GM12864 (cell line): Measurements from ENCODE around the gene ZNF354C.

Experiments
- DNase-seq: peaks from one replicate; pipeline ENCODE4 v3.0.0-alpha.2; 2011; ENCODE audit warnings: low read depth
- H3K4me3 ChIP-seq: 2 replicates; pipeline ENCODE4 v1.5.1; 2011; ENCODE audit warnings: mild to moderate bottlenecking, low read depth, low read length, control low read depth
- TF ChIP-seq, protein P1 (sequence below): IDR thresholded peaks from 2 replicates; pipeline ENCODE4 v1.5.1; 2011; ENCODE audit warnings: low read depth, mild to moderate bottlenecking, moderate library complexity, low read length, control low read depth, inconsistent platforms; ENCODE audit errors: missing control alignments

Gene ZNF354C

DNA sequence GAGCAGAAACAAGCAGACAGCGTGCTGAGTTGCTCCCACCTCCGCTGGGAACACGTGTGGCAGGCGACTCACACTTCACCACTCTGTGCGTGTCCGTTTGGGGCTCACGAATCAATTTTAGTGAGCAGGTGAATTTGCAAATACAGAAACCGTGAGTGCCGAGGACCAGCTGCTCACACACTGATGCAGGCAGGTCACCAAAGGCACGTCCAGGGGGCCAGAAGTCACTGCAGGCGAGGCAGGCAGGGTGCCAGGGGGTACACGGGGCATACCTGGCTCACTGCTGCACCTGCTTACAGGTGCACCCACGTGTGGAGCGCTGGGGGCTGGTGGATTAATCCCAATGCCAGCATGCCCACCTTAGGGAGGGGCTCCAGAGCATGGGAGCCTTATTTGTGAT is 68.8 kb downstream of the ZNF354C start:
- no peak overlapping the region for H3K4me3 ChIP-seq
- TF ChIP-seq, protein P1, sequence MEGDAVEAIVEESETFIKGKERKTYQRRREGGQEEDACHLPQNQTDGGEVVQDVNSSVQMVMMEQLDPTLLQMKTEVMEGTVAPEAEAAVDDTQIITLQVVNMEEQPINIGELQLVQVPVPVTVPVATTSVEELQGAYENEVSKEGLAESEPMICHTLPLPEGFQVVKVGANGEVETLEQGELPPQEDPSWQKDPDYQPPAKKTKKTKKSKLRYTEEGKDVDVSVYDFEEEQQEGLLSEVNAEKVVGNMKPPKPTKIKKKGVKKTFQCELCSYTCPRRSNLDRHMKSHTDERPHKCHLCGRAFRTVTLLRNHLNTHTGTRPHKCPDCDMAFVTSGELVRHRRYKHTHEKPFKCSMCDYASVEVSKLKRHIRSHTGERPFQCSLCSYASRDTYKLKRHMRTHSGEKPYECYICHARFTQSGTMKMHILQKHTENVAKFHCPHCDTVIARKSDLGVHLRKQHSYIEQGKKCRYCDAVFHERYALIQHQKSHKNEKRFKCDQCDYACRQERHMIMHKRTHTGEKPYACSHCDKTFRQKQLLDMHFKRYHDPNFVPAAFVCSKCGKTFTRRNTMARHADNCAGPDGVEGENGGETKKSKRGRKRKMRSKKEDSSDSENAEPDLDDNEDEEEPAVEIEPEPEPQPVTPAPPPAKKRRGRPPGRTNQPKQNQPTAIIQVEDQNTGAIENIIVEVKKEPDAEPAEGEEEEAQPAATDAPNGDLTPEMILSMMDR, result no peak
- no peak for DNase-seq

DNA sequence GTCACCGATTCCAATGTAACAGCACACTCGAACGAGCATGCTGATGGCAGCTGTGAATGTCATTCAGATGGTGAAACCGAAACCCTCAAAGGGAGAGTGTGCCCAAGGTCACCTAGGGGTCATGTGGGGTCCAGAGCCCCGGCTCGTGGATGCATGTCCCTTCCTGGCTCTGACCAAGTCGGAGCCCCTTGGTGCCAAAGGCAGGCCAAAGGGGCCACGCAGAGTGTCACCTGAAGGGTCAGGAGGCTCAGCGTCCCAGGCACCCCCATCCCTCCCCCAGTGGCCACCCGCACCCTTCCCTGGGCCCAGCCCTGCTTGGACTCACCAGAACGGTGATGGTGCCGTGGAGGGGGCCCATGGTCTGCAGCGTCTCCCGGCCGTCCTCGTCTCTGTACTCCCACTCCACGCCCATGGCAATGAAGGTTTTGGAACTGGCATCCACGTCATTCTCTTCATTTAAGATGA is 69.5 kb downstream of the ZNF354C start:
- TF ChIP-seq, protein P1, result no peak
- DNase-seq, result no peak

GRCh38 chr5:179130101-179130681 is 70.0 kb downstream of the ZNF354C start:
- H3K4me3 ChIP-seq, result no peak overlapping the region
- DNase-seq, result no peak
- TF ChIP-seq, protein P1, result no peak

More for the DNA sequence above, 69.5 kb downstream of the ZNF354C start:
- no peak overlapping the region for H3K4me3 ChIP-seq

DNA sequence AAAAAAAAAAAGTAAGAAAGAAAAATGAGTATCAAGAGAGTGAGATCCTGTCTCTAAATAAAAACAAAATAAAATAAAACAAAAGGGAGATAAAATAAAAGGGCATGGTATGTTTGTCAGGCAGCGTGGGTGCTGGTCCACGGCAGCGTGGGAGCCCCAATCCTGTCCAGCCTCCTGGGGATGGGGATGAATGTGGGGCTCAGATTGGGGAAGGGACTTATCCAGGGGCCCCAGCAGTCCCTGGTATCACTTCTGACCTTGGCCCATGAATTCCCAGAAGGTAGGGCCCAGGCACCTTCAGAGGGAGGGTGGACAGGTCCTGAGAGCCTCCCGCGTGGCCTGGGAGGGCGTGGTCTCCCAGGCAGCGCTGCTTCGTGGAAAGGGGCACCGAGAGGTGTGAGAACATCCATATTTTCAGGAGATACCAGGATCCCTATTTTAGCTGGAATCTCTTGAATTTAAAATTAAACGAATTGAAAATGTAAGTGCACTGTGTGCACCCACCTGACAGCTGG is 71.2 kb downstream of the ZNF354C start:
- no peak for DNase-seq
- H3K4me3 ChIP-seq, result no peak overlapping the region
- TF ChIP-seq, protein P1, result no peak

GRCh38 chr5:179131886-179132585 is 71.9 kb downstream of the ZNF354C start:
- TF ChIP-seq, protein P1, result no peak
- no peak overlapping the region for H3K4me3 ChIP-seq
- no peak for DNase-seq

- H3K4me3 ChIP-seq, result no peak overlapping the region
- TF ChIP-seq, protein P1, result no peak
- DNase-seq, result no peak
Observed at GRCh38 chr5:179132586-179133355, 72.6 kb downstream of the ZNF354C start.
